Measurements from ENCODE around the gene DNAJC8. TPM values are rescaled to one million over a fixed set of nuclear protein-coding genes. Genes with fewer than 3 reads are reported as not detected.

Gene DNAJC8
- total and polyA plus RNA-seq, 2 of the 4 experiments (the other 2 are of a cell fraction): 53.6 to 81.0 TPM

DNA sequence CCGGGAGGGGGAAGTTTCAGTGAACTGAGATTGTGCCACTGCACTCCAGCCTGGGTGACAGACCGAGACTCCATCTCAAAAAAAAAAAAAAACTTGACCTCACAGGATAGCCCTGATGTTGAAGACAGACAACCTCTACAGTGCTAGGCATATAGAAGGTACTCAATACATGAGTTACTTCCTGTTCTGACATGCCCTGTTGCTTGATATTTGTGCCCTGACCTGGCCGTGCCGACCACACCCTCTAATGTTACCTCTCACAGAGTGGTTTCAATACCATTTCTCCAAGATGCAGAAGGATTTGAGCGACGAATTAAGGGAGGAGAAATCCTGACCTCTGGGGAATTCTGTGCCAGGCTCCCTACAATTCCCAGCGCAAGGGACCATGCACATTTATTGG lies 61.6 kb downstream of the DNAJC8 start:
- ChIA-PET POLR2A (ENCODE audit: unreplicated experiment) (no interaction called here), CTCF (no interaction called here)
- Histone ChIP-seq H3K9ac (ENCODE audit: low read depth, low read length) (no peak overlapping the region), H4K5ac (ENCODE audit: low read depth, low read length) (no peak overlapping the region), H3K36me3 (ENCODE audit: control insufficient read depth, insufficient read depth, low read length) (no peaks in the 10 kb centered on the region), H3K4me1 (ENCODE audit: control insufficient read depth, insufficient read depth, low read length) (peaks cover 17% of the 10 kb centered on the region), H4K91ac (ENCODE audit: insufficient read depth, low read depth, low read length) (no peak overlapping the region), H2AK9ac (replicated peaks; ENCODE audit: low read depth, low read length, poor library complexity) (no peak overlapping the region), H4K20me1 (ENCODE audit: insufficient read depth, low read length) (no peaks in the 10 kb centered on the region), H3K4ac (ENCODE audit: low read depth, low read length) (no peak overlapping the region), H2BK5ac (ENCODE audit: low read depth, low read length, poor library complexity, severe bottlenecking) (no peak overlapping the region), H3K27ac (ENCODE audit: insufficient read depth, low read length) (no peak overlapping the region), H2AFZ (replicated peaks; ENCODE audit: low read length, poor library complexity) (no peak overlapping the region), H3K18ac (ENCODE audit: low read depth, low read length) (no peak overlapping the region), H2BK20ac (ENCODE audit: low read depth, low read length) (no peak overlapping the region), H4K8ac (ENCODE audit: low read depth in 2 of 2, low read length in 2 of 2) (no peak overlapping the region), H3K9me1 (ENCODE audit: insufficient read depth, low read length) (peaks cover 4% of the 10 kb centered on the region; the same call in 1 of the 2 replicates), H3K9me3 (ENCODE audit: control insufficient read depth, insufficient read depth, low read length) (no peaks in the 10 kb centered on the region), H2BK15ac (ENCODE audit: low read depth, low read length) (no peak overlapping the region), H2AK5ac (ENCODE audit: low read depth, low read length) (no peak overlapping the region), H2BK120ac (ENCODE audit: low read depth, low read length) (no peak overlapping the region), H3K79me1 (ENCODE audit: low read depth in 1 of 2, low read length in 2 of 2) (no peaks in the 10 kb centered on the region), H3K4me2 (ENCODE audit: low read depth, low read length) (no peak overlapping the region), H3K14ac (replicated peaks; ENCODE audit: low read depth, low read length) (no peak overlapping the region), H3K4me3 (ENCODE audit: insufficient read depth, low read depth, low read length) (no peak overlapping the region), H3K56ac (ENCODE audit: extremely low read depth, insufficient read depth, low read length) (no peak overlapping the region), H3K23ac (ENCODE audit: low read depth, low read length) (no peak overlapping the region), H3K27me3 (ENCODE audit: control insufficient read depth, insufficient read depth, low read length) (no peaks in the 10 kb centered on the region)
- WGBS, 2 experiments (ENCODE audit: extremely low coverage in 2 of 2, insufficient read length in 1 of 2): 100% methylated on average over 1 of the region's 7 CpGs; no CpG with 5 or more reads in 1 of the 2 experiments
- intact Hi-C loops (cut with micrococcal nuclease) (no loop called here), dilution Hi-C loops (cut with HindIII; ENCODE audit: low sequenced_read_pairs, unreplicated experiment) (no loop called here), in situ Hi-C loops (cut with MboI; ENCODE audit: low sequenced_read_pairs) (no loop called here)
- no TSS peak for BruUV-seq (replicated peaks)
- ATAC-seq (ENCODE audit: low read depth): no peak
- no peak for DNase-seq
- TF ChIP-seq, protein P1, sequence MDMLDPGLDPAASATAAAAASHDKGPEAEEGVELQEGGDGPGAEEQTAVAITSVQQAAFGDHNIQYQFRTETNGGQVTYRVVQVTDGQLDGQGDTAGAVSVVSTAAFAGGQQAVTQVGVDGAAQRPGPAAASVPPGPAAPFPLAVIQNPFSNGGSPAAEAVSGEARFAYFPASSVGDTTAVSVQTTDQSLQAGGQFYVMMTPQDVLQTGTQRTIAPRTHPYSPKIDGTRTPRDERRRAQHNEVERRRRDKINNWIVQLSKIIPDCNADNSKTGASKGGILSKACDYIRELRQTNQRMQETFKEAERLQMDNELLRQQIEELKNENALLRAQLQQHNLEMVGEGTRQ (IDR thresholded peaks at IDR 0.05; ENCODE audit: low read depth, low read length): no peak
- TF ChIP-seq NFE2L2 (IDR thresholded peaks at IDR 0.05; ENCODE audit: low read depth, low read length) (no peak), FOS (IDR thresholded peaks at IDR 0.05; ENCODE audit: low read depth, low read length) (no peak), BHLHE40 (IDR thresholded peaks at IDR 0.05; ENCODE audit: low read depth, low read length) (no peak), RAD21 (IDR thresholded peaks at IDR 0.05; ENCODE audit: low read length) (no peak), CHD1 (IDR thresholded peaks at IDR 0.05; ENCODE audit: low read depth, low read length) (no peak)
